Endothelial cell of umbilical vein (primary cell): ENCODE results near the gene EPS8L2. TPM values are rescaled to one million over a fixed set of nuclear protein-coding genes. Genes with fewer than 3 reads are reported as not detected.

Experiments
- BruUV-seq: library from RNA; stranded (reverse); fragments of 400-500 nt; replicated peaks from 2 replicates; lab custom pipeline; 2021; lab: Mats Ljungman, UMichigan
- CTCF ChIA-PET: fragments of 300-600, 350-600 bp; sonication (Branson Sonifier 250); formaldehyde crosslinking; loops from one replicate; lab custom pipeline; 2021; ENCODE audit warnings: antibody characterized with exemption, inconsistent platforms; lab: Charles Lee
- POLR2A ChIA-PET: fragments of 300-600, 350-600 bp; sonication (Branson Sonifier 250); formaldehyde crosslinking; loops from one replicate; lab custom pipeline; 2021; ENCODE audit warnings: antibody characterized with exemption, inconsistent platforms; lab: Charles Lee
- DNase-seq: peaks from one replicate; pipeline ENCODE4 v3.0.0-alpha.2; 2011; ENCODE audit warnings: low read depth, low spot score
- FAIRE-seq: peaks from 2 replicates; lab custom pipeline; 2011; peaks lifted over from hg19 to GRCh38; lab: Jason Lieb, UNC
- H2AFZ ChIP-seq: 2 replicates; pipeline ENCODE4 v1.6.0; 2012; ENCODE audit warnings: low read depth, low read length, control low read depth, inconsistent platforms
- H3K27ac ChIP-seq: 2 replicates; pipeline ENCODE4 v1.5.1; 2011; ENCODE audit warnings: low read depth, mild to moderate bottlenecking, control low read depth, low read length, moderate library complexity; ENCODE audit not compliant: insufficient read depth
- H3K27me3 ChIP-seq, 2 experiments: 2 replicates each; pipeline versions ENCODE4 v1.6.0 to v1.6.1; 2011; ENCODE audit warnings: low read length in 2 of 2, mixed read lengths in 1 of 2; ENCODE audit not compliant: control insufficient read depth in 2 of 2, insufficient read depth in 2 of 2
- H3K36me3 ChIP-seq, 2 experiments: 2 replicates in 1 of 2; 3 replicates in 1 of 2; pipeline ENCODE4 v1.5.1; 2011; ENCODE audit warnings: low read length in 2 of 2, mild to moderate bottlenecking in 1 of 2, moderate library complexity in 1 of 2; ENCODE audit not compliant: control insufficient read depth in 2 of 2, insufficient read depth in 2 of 2; ENCODE audit errors: extremely low read depth in 1 of 2
- H3K4me1 ChIP-seq: 3 replicates; pipeline ENCODE4 v1.5.1; 2011; ENCODE audit warnings: mild to moderate bottlenecking, low read length; ENCODE audit not compliant: control insufficient read depth, insufficient read depth; ENCODE audit errors: extremely low read depth
- H3K4me2 ChIP-seq: 2 replicates; pipeline ENCODE4 v1.6.1; 2011; ENCODE audit warnings: low read length, control low read depth, mixed read lengths; ENCODE audit not compliant: insufficient read depth
- H3K4me3 ChIP-seq, 3 experiments: fragments of 200-600 bp in 1 of 3; sonication (generic), shearing (Covaris generic) in 1 of 3; replicated peaks in 1 of 3; 2 replicates each; pipeline ENCODE4 v1.5.1; 2011 to 2016; ENCODE audit warnings: control low read depth in 3 of 3, low read length in 3 of 3, mild to moderate bottlenecking in 2 of 3, inconsistent platforms in 1 of 3, low read depth in 1 of 3, moderate library complexity in 1 of 3; ENCODE audit not compliant: insufficient read depth in 1 of 3
- H3K79me2 ChIP-seq: 2 replicates; pipeline ENCODE4 v1.6.0; 2012; ENCODE audit warnings: low read length, inconsistent platforms; ENCODE audit not compliant: control insufficient read depth, insufficient read depth
- H3K9ac ChIP-seq: replicated peaks from 2 replicates; pipeline ENCODE3; 2011; ENCODE audit warnings: low read length, control low read depth; ENCODE audit not compliant: insufficient read depth; ENCODE audit errors: extremely low read depth
- H3K9me1 ChIP-seq: replicated peaks from 3 replicates; pipeline ENCODE4 v1.6.0; 2011; ENCODE audit warnings: mild to moderate bottlenecking, low read length; ENCODE audit not compliant: control insufficient read depth, insufficient read depth; ENCODE audit errors: extremely low read depth
- H3K9me3 ChIP-seq: replicated peaks from 2 replicates; pipeline ENCODE4 v1.5.1; 2012; ENCODE audit warnings: low read length, inconsistent platforms; ENCODE audit not compliant: control insufficient read depth, insufficient read depth
- H4K20me1 ChIP-seq: replicated peaks from 2 replicates; pipeline ENCODE3; 2011; ENCODE audit warnings: mild to moderate bottlenecking, low read length; ENCODE audit not compliant: control insufficient read depth, insufficient read depth; ENCODE audit errors: extremely low read depth
- EZH2 ChIP-seq: IDR thresholded peaks from 2 replicates; pipeline ENCODE4 v1.6.1; 2012; ENCODE audit warnings: borderline replicate concordance, low read depth, mild to moderate bottlenecking, moderate library complexity, low read length, inconsistent platforms; ENCODE audit not compliant: severe bottlenecking
- FOS ChIP-seq: IDR thresholded peaks from 2 replicates; pipeline ENCODE4 v1.6.1; 2011; ENCODE audit warnings: mild to moderate bottlenecking, low read length, moderate library complexity, borderline replicate concordance; ENCODE audit not compliant: insufficient read depth
- dilution Hi-C: fragments of 300-500 bp; cut with MboI; formaldehyde crosslinking; loops from one replicate; pipeline ENCODE4 v1.15.0; 2019; ENCODE audit warnings: low sequenced_read_pairs; ENCODE audit not compliant: extremely low pct_ligation_motif_present
- intact Hi-C: fragments of 100-400 bp; cut with micrococcal nuclease; formaldehyde crosslinking; loops from one replicate; pipeline ENCODE4 v1.10.0; 2022
- polyA plus RNA-seq, 4 experiments: library from polyadenylated mRNA; depleted of rRNA in 3 of 4; stranded (reverse) in 3 of 4; unstranded in 1 of 4; fragments of >200 nt; gene quantifications; 2 replicates each; pipeline versions ENCODE4 v1.2.1 to v1.2.3, GENCODE V29; 2011 to 2012; ENCODE audit warnings: missing spikeins in 1 of 4
- total RNA-seq: library from RNA; stranded (reverse); gene quantifications from 2 replicates; pipeline ENCODE4 v1.2.3, GENCODE V29; 2021

EPS8L2 gene
- total and polyA plus RNA-seq, 2 donors (not counting 3 experiments of a cell fraction or from before 2014, with no cell fraction given) = 5.2 to 12.5 TPM

GRCh38 chr11:720642-721246, 14.7 kb downstream of the EPS8L2 start:
- intact Hi-C loops = no loop called here
- Histone ChIP-seq H3K4me3 (no peak overlapping the region), H3K4me2 (no peak overlapping the region)

DNA sequence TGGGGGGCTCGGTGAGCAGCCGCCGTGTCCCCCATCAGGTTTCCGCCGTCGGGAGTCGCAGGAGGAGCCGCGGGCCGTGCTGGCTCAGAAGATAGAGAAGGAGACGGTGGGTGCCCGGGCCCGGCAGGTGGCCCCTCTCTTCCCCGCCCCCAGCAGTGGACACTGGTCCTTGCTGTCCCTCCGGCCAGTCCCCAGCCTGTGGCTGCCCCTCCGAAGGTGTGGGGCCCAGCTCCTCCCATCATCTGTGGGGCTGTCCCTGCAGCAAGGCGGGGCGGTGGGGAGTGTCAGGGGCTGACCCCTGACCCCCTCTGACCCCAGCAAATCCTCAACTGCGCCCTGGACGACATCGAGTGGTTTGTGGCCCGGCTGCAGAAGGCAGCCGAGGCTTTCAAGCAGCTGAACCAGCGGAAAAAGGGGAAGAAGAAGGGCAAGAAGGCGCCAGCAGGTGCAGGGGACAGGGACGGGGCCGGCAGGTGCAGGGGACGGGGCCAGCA, 15.3 kb downstream of the EPS8L2 start:
- H3K4me1 ChIP-seq = peaks cover 3% of the 10 kb centered on the region
- H3K9me1 ChIP-seq = no peaks in the 10 kb centered on the region
- H3K9ac ChIP-seq = no peak overlapping the region
- no peaks in the 10 kb centered on the region for H4K20me1 ChIP-seq
- H3K4me2 ChIP-seq = no peak overlapping the region
- H3K9me3 ChIP-seq = no peaks in the 10 kb centered on the region
- FAIRE-seq (no peak), DNase-seq (no peak)
- dilution Hi-C loops = no loop called here
- no peaks in the 10 kb centered on the region for H3K79me2 ChIP-seq
- no TSS peak for BruUV-seq
- H2AFZ ChIP-seq = no peak overlapping the region
- CTCF ChIA-PET = interaction anchor here (1.0 to 3.9 kb wide), 10 partner anchors 9 to 167 kb away, joined by 3 to 36 read pairs (median 4); partner anchors contain the start of genes DEAF1 and TMEM80
- H3K4me3 ChIP-seq = no peak overlapping the region
- peak; percentile 50 for TF ChIP-seq EZH2
- TF ChIP-seq FOS = no peak
- H3K27ac ChIP-seq = no peak overlapping the region
- H3K27me3 ChIP-seq = peaks cover 22 to 23% of the 10 kb centered on the region in 2 experiments
- POLR2A ChIA-PET = no interaction called here
- H3K36me3 ChIP-seq = no peaks in the 10 kb centered on the region
- intact Hi-C loops = no loop called here

More at GRCh38 chr11:720642-721246, 14.7 kb downstream of the EPS8L2 start:
- H2AFZ ChIP-seq = peak overlapping the region; percentile 31
- no peaks in the 10 kb centered on the region for H4K20me1 ChIP-seq
- BruUV-seq = no TSS peak
- dilution Hi-C loops = no loop called here
- CTCF ChIA-PET = interaction anchor here (0.6 to 2.0 kb wide), 7 partner anchors 9 to 166 kb away, joined by 3 to 8 read pairs (median 4); no protein-coding TSS in a partner anchor
- H3K9me1 ChIP-seq = no peaks in the 10 kb centered on the region
- DNase-seq = no peak
- no peaks in the 10 kb centered on the region for H3K36me3 ChIP-seq
- H3K9me3 ChIP-seq = no peaks in the 10 kb centered on the region
- POLR2A ChIA-PET = interaction anchor here (0.6 kb wide), 1 partner anchor 22 kb away, joined by 5 read pairs; no protein-coding TSS in a partner anchor
- no peak overlapping the region for H3K9ac ChIP-seq
- no peak overlapping the region for H3K27ac ChIP-seq
- FAIRE-seq = no peak
- H3K27me3 ChIP-seq = peaks cover 22 to 23% of the 10 kb centered on the region in 2 experiments
- no peaks in the 10 kb centered on the region for H3K79me2 ChIP-seq
- peak; percentile 57 for TF ChIP-seq EZH2
- no peak for TF ChIP-seq FOS
- peaks cover 3% of the 10 kb centered on the region for H3K4me1 ChIP-seq
